GM12878 (cell line): ENCODE results near the gene POU2F3. TPM values are rescaled to one million over a fixed set of nuclear protein-coding genes. Genes with fewer than 3 reads are reported as not detected.

Source experiments
- ATAC-seq: fragments of 200-7000 bp; cut with Tn5 transposase; 3 replicates; pipeline ENCODE4 v1.9.1; 2020; ENCODE audit warnings: mild to moderate bottlenecking, moderate library complexity
- BruUV-seq: library from RNA; stranded (reverse); fragments of 400-500 nt; replicated peaks from 2 replicates; lab custom pipeline; 2021; lab: Mats Ljungman, UMichigan
- CTCF ChIA-PET: fragments of 300-600 bp; sonication (Branson Sonifier 250); formaldehyde crosslinking; extraction: SDS; loops from one replicate; lab custom pipeline; 2021; ENCODE audit warnings: inconsistent platforms; lab: Yijun Ruan, JAX
- POLR2A ChIA-PET: fragments of 350-600 bp; formaldehyde crosslinking; extraction: SDS; loops from one replicate; lab custom pipeline; 2021; ENCODE audit warnings: inconsistent platforms; lab: Charles Lee
- RAD21 ChIA-PET: fragments of 300-600 bp; sonication (Branson Sonifier 250); formaldehyde crosslinking; loops from one replicate; lab custom pipeline; 2023; ENCODE audit warnings: antibody characterized with exemption; ENCODE audit not compliant: unreplicated experiment; lab: Charles Lee
- SMC1A ChIA-PET: fragments of 300-600 bp; sonication (Branson Sonifier 250); formaldehyde crosslinking; loops from one replicate; lab custom pipeline; 2023; ENCODE audit not compliant: unreplicated experiment, uncharacterized antibody; lab: Charles Lee
- DNase-seq: peaks from one replicate; pipeline ENCODE4 v3.0.0-alpha.2; 2011; ENCODE audit warnings: low read depth, low spot score
- FAIRE-seq: peaks from 3 replicates; lab custom pipeline; 2011; peaks lifted over from hg19 to GRCh38; lab: Jason Lieb, UNC
- H2AFZ ChIP-seq: 2 replicates; pipeline ENCODE4 v1.6.0; 2011; ENCODE audit warnings: low read depth, low read length, control low read depth; ENCODE audit not compliant: control insufficient read depth
- H3K27ac ChIP-seq: 2 replicates; pipeline ENCODE4 v1.5.1; 2011; ENCODE audit warnings: control low read depth; ENCODE audit not compliant: control insufficient read depth, insufficient read depth
- H3K27me3 ChIP-seq, 2 experiments: replicated peaks in 1 of 2; 2 replicates each; pipeline versions ENCODE4 v1.6.0 to v1.6.1; 2011; ENCODE audit warnings: low read length in 1 of 2; ENCODE audit not compliant: control insufficient read depth in 2 of 2, insufficient read depth in 2 of 2
- H3K36me3 ChIP-seq, 2 experiments: 2 replicates each; pipeline ENCODE4 v1.5.1; 2011; ENCODE audit warnings: low read length in 1 of 2; ENCODE audit not compliant: control insufficient read depth in 2 of 2, insufficient read depth in 2 of 2
- H3K4me1 ChIP-seq: 2 replicates; pipeline ENCODE4 v1.6.1; 2011; ENCODE audit warnings: mild to moderate bottlenecking, low read length, moderate library complexity, mixed read lengths; ENCODE audit not compliant: control insufficient read depth, insufficient read depth
- H3K4me2 ChIP-seq: 2 replicates; pipeline ENCODE4 v1.6.0; 2011; ENCODE audit warnings: control low read depth; ENCODE audit not compliant: control insufficient read depth, insufficient read depth
- H3K4me3 ChIP-seq: fragments of 200-600 bp; sonication (generic); 2 replicates; pipeline ENCODE4 v1.5.1; 2016
- H3K79me2 ChIP-seq: 2 replicates; pipeline ENCODE4 v1.6.0; 2011; ENCODE audit warnings: low read length; ENCODE audit not compliant: control insufficient read depth, insufficient read depth
- H3K9ac ChIP-seq: 2 replicates; pipeline ENCODE4 v1.8.0; 2011; ENCODE audit warnings: low read length, control low read depth, mixed read lengths; ENCODE audit not compliant: control insufficient read depth, insufficient read depth
- H3K9me3 ChIP-seq: replicated peaks from 3 replicates; pipeline ENCODE4 v1.5.1; 2011; ENCODE audit warnings: mild to moderate bottlenecking, low read length; ENCODE audit not compliant: control insufficient read depth, insufficient read depth
- H4K20me1 ChIP-seq: 2 replicates; pipeline ENCODE4 v1.6.0; 2011; ENCODE audit not compliant: control insufficient read depth, insufficient read depth
- CREB1 ChIP-seq: IDR thresholded peaks from 2 replicates; pipeline ENCODE4 v1.6.1; 2012; ENCODE audit warnings: low read depth, mild to moderate bottlenecking, inconsistent platforms
- HDGF ChIP-seq: fragments of 450-650 bp; IDR thresholded peaks from 2 replicates; pipeline ENCODE4 v1.6.1; 2016; ENCODE audit warnings: antibody characterized with exemption
- LARP7 ChIP-seq: fragments of 450-650 bp; IDR thresholded peaks from 2 replicates; pipeline ENCODE4 v1.6.1; 2017; ENCODE audit warnings: mild to moderate bottlenecking
- NRF1 ChIP-seq: conservative IDR thresholded peaks from 2 replicates; pipeline ENCODE4 v1.6.1; 2011; ENCODE audit warnings: mild to moderate bottlenecking, low read depth, low read length, improper control_type of control experiment
- POU2F2 ChIP-seq: IDR thresholded peaks from 3 replicates; pipeline ENCODE4 v1.6.1; 2011; ENCODE audit warnings: low read depth, mild to moderate bottlenecking, low read length, borderline replicate concordance
- RB1 ChIP-seq: fragments of 450-650 bp; formaldehyde crosslinking; IDR thresholded peaks from 2 replicates; pipeline ENCODE4 v1.6.1; 2017; ENCODE audit warnings: mild to moderate bottlenecking, borderline replicate concordance
- STAT1 ChIP-seq: fragments of 450-650 bp; conservative IDR thresholded peaks from 2 replicates; pipeline ENCODE4 v1.6.1; 2014; ENCODE audit warnings: antibody characterized with exemption, mild to moderate bottlenecking
- TAF1 ChIP-seq: IDR thresholded peaks from 2 replicates; pipeline ENCODE4 v1.6.1; 2011; ENCODE audit warnings: mild to moderate bottlenecking, low read depth, low read length, borderline replicate concordance
- TBL1XR1 ChIP-seq: IDR thresholded peaks from 2 replicates; pipeline ENCODE4 v1.6.1; 2012; ENCODE audit warnings: low read depth, low read length, improper control_type of control experiment
- WRNIP1 ChIP-seq: IDR thresholded peaks from 2 replicates; pipeline ENCODE4 v1.6.1; 2011; ENCODE audit warnings: low read depth, low read length, improper control_type of control experiment, borderline replicate concordance
- WGBS: methylation state at CpG from one replicate; pipeline ENCODE4 v1.1.6; 2016; ENCODE audit warnings: low lambda C conversion rate; ENCODE audit not compliant: insufficient replicate concordance, insufficient coverage; ENCODE audit errors: missing lambda C conversion rate; 5-methylcytosine and 5-hydroxymethylcytosine counted together
- in situ Hi-C: fragments of 300-500 bp; cut with MboI; formaldehyde crosslinking; loops from 9 replicates; pipeline ENCODE4 v1.14.3; 2018; ENCODE audit warnings: mixed read lengths
- intact Hi-C: fragments of 100-400 bp; cut with micrococcal nuclease; formaldehyde crosslinking; loops from one replicate; pipeline ENCODE4 v1.14.2; 2022; ENCODE audit not compliant: unreplicated experiment
- polyA plus RNA-seq, 11 experiments: library from polyadenylated mRNA; depleted of rRNA in 4 of 11; unstranded in 6 of 11; stranded (reverse) in 5 of 11; fragments of >200 nt; fragmentation: Nextera tagmentation in 4 of 11; fragmentation: Illumina TruSeq in 1 of 11; extraction: Ambion mirVana in 4 of 11; extraction: Trizol in 1 of 11; gene quantifications; 1 replicate in 1 of 11; 2 replicates in 10 of 11; pipeline versions ENCODE4 v1.2.1 to v1.2.3, GENCODE V29; 2011 to 2016; ENCODE audit warnings: inconsistent platforms in 2 of 11, missing spikeins in 2 of 11, low read depth in 1 of 11
- total RNA-seq, 4 experiments: library from RNA; depleted of rRNA in 3 of 4; stranded (reverse); fragments of >200 nt in 3 of 4; fragmentation: Illumina TruSeq in 1 of 4; extraction: Trizol in 1 of 4; gene quantifications; 2 replicates each; pipeline versions ENCODE4 v1.2.1 to v1.2.3, GENCODE V29; 2013 to 2021
- TF ChIP-seq, protein P1 (sequence below), 3 experiments: IDR thresholded peaks in 2 of 3; conservative IDR thresholded peaks in 1 of 3; 2 replicates each; pipeline ENCODE4 v1.5.1; 2011; ENCODE audit warnings: low read depth in 3 of 3, low read length in 3 of 3, mild to moderate bottlenecking in 3 of 3, control low read depth in 2 of 3, moderate library complexity in 2 of 3, inconsistent platforms in 1 of 3, mixed read lengths in 1 of 3; ENCODE audit not compliant: control insufficient read depth in 2 of 3, insufficient read depth in 1 of 3; ENCODE audit errors: extremely low read depth in 1 of 3
- TF ChIP-seq, protein P2 (sequence below): fragments of 450-650 bp; IDR thresholded peaks from 2 replicates; pipeline ENCODE4 v1.6.1; 2014; ENCODE audit warnings: mild to moderate bottlenecking
- TF ChIP-seq, protein P3 (sequence below): fragments of 450-650 bp; IDR thresholded peaks from 2 replicates; pipeline ENCODE4 v1.6.1; 2017; ENCODE audit warnings: mild to moderate bottlenecking, low read depth, inconsistent platforms; ENCODE audit not compliant: poor library complexity, severe bottlenecking
- TF ChIP-seq, protein P4 (sequence below): fragments of 450-650 bp; IDR thresholded peaks from 2 replicates; pipeline ENCODE4 v1.6.1; 2017; ENCODE audit warnings: borderline replicate concordance

Gene POU2F3
- total and polyA plus RNA-seq, 10 of the 15 experiments (the other 5 are each of a cell fraction or from before 2014, with no cell fraction given) = 0.09 to 4.4 (median 0.33) TPM

DNA sequence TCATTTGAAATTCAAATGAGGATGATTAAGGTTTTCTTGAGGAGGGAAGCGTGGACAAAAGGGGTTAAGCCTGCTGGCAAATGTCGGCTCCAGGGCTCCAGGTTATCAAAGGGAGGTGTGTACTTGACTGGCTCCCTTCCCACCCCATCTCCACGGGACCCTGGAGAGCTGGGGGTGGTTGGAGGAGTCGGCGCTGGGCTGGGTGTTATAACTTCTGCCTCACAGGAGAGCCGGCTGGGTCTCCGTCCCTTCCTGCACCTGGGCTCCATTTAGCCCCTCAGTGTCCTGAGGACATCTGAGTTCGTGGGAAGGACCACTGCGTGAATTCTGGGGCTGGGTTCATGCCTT, 15.6 kb downstream of the POU2F3 start (continued):
- TF ChIP-seq, protein P1, sequence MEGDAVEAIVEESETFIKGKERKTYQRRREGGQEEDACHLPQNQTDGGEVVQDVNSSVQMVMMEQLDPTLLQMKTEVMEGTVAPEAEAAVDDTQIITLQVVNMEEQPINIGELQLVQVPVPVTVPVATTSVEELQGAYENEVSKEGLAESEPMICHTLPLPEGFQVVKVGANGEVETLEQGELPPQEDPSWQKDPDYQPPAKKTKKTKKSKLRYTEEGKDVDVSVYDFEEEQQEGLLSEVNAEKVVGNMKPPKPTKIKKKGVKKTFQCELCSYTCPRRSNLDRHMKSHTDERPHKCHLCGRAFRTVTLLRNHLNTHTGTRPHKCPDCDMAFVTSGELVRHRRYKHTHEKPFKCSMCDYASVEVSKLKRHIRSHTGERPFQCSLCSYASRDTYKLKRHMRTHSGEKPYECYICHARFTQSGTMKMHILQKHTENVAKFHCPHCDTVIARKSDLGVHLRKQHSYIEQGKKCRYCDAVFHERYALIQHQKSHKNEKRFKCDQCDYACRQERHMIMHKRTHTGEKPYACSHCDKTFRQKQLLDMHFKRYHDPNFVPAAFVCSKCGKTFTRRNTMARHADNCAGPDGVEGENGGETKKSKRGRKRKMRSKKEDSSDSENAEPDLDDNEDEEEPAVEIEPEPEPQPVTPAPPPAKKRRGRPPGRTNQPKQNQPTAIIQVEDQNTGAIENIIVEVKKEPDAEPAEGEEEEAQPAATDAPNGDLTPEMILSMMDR (IDR thresholded peaks at IDR 0.05 in 2 of 3, conservative IDR thresholded peaks at IDR 0.05 in 1 of 3; ENCODE audit: control insufficient read depth in 2 of 3, extremely low read depth in 1 of 3, insufficient read depth in 1 of 3, low read depth in 3 of 3, low read length in 3 of 3) = no peak

DNA sequence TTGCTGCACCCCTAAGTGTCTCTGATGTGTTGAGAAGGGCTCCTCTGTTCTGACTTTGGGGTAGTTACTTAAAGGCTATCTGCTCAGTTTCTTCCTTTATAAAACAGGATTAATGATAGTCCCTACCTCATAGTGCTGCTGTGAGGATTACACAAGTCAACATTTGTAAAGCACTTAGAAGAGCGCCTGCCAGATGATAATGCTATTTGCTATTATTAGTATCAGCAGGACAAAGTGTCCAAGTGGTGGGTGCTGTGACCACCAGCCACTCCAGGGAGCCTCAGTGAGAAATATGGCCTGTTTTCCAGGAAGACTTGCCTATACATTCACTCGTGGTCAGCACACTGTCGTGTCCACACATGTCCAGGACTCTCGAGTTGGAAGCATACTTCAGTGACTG, 16.2 kb downstream of the POU2F3 start:
- BruUV-seq = no TSS peak
- Histone ChIP-seq H3K4me3 (no peak overlapping the region), H3K27ac (no peak overlapping the region), H3K9ac (no peak overlapping the region), H2AFZ (no peak overlapping the region), H4K20me1 (no peaks in the 10 kb centered on the region), H3K27me3 (peaks cover 0 to 7% of the 10 kb centered on the region in 2 experiments; a peak in 3 of 4 replicates), H3K4me2 (no peak overlapping the region), H3K79me2 (no peaks in the 10 kb centered on the region), H3K36me3 (no peaks in the 10 kb centered on the region), H3K4me1 (peaks cover 9% of the 10 kb centered on the region), H3K9me3 (no peaks in the 10 kb centered on the region)
- FAIRE-seq (no peak), ATAC-seq (no peak), DNase-seq (no peak)
- RAD21 ChIA-PET = no interaction called here
- CTCF ChIA-PET = interaction anchor here (2.0 to 21.3 kb wide), 2 partner anchors 21 to 46 kb away, joined by 4 to 296 read pairs; no protein-coding TSS in a partner anchor
- SMC1A ChIA-PET = interaction anchor here (1.4 to 2.6 kb wide), 2 partner anchors 12 to 44 kb away, joined by 3 to 13 read pairs; no protein-coding TSS in a partner anchor
- POLR2A ChIA-PET = no interaction called here
- in situ Hi-C loops (no loop called here), intact Hi-C loops (no loop called here)
- WGBS = 19% methylated on average over 4 of the region's 4 CpGs
- TF ChIP-seq, protein P2, sequence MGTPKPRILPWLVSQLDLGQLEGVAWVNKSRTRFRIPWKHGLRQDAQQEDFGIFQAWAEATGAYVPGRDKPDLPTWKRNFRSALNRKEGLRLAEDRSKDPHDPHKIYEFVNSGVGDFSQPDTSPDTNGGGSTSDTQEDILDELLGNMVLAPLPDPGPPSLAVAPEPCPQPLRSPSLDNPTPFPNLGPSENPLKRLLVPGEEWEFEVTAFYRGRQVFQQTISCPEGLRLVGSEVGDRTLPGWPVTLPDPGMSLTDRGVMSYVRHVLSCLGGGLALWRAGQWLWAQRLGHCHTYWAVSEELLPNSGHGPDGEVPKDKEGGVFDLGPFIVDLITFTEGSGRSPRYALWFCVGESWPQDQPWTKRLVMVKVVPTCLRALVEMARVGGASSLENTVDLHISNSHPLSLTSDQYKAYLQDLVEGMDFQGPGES = no peak
- TF ChIP-seq LARP7 = no peak
- no peak for TF ChIP-seq NRF1
- TF ChIP-seq STAT1 = no peak
- TF ChIP-seq RB1 = no peak
- TF ChIP-seq, protein P3, sequence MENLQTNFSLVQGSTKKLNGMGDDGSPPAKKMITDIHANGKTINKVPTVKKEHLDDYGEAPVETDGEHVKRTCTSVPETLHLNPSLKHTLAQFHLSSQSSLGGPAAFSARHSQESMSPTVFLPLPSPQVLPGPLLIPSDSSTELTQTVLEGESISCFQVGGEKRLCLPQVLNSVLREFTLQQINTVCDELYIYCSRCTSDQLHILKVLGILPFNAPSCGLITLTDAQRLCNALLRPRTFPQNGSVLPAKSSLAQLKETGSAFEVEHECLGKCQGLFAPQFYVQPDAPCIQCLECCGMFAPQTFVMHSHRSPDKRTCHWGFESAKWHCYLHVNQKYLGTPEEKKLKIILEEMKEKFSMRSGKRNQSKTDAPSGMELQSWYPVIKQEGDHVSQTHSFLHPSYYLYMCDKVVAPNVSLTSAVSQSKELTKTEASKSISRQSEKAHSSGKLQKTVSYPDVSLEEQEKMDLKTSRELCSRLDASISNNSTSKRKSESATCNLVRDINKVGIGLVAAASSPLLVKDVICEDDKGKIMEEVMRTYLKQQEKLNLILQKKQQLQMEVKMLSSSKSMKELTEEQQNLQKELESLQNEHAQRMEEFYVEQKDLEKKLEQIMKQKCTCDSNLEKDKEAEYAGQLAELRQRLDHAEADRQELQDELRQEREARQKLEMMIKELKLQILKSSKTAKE = no peak
- no peak for TF ChIP-seq TBL1XR1
- TF ChIP-seq, protein P4, sequence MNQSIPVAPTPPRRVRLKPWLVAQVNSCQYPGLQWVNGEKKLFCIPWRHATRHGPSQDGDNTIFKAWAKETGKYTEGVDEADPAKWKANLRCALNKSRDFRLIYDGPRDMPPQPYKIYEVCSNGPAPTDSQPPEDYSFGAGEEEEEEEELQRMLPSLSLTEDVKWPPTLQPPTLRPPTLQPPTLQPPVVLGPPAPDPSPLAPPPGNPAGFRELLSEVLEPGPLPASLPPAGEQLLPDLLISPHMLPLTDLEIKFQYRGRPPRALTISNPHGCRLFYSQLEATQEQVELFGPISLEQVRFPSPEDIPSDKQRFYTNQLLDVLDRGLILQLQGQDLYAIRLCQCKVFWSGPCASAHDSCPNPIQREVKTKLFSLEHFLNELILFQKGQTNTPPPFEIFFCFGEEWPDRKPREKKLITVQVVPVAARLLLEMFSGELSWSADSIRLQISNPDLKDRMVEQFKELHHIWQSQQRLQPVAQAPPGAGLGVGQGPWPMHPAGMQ = no peak
- no peak for TF ChIP-seq POU2F2
- TF ChIP-seq WRNIP1 = no peak
- TF ChIP-seq HDGF = no peak
- TF ChIP-seq TAF1 = no peak
- no peak for TF ChIP-seq CREB1
